ENCODE results near the gene HMGN2.
A peak's percentile ranks its signal among the peaks of the same experiment; 100 is the strongest.

The HMGN2 gene

GRCh38 chr1:26472320-26472900, at the start of gene HMGN2:
Gene HMGN2 (plus strand): TSS chr1:26472440. CDS start chr1:26472613, 173 bp downstream.
- DNase-seq (ENCODE audit: low spot score): peak; percentile 95

DNA sequence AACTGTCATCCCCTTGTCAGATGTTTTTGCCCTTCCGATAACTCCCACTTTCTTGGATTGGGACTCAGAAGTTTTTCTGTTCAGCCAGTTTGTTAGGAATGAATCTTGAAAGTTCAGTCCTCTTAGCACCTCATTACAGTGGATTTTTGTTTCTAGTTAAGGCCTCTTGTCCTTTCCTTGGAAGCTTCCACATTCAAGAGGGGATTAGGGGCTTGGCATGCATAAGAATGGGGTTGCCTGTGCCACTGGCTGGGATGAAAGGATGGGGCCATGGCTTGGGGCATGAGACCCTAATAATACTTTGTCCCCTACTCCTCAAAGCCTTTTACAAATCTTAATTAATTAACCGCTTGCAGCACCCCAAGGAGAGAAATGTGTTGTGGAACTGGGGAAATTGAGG, 42.5 kb upstream of the HMGN2 start:
- no peak for DNase-seq (ENCODE audit: low spot score)

GRCh38 chr1:26431979-26432695, 40.1 kb upstream of the HMGN2 start, which contains the start of gene DHDDS:
Gene DHDDS (plus strand): TSS chr1:26432321. CDS start chr1:26432946, 625 bp downstream.
- DNase-seq (ENCODE audit: low spot score): peak; percentile 99

DNA sequence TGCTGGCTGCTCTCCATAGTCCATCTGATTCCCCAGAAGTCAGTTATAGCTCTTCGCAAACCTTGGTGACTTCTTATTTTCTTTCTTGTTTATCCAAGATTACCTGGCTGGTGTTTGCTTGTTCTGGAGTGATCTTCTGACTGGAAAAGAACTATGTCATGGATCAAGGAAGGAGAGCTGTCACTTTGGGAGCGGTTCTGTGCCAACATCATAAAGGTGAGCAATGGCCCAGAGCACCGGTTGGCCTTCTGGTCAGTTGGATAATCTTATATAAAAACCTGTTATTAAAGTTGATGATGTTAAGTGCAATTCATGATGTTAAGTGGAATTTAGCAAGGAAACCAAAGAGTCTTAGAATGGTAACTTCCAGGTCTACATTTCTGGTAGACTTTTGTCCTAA, 39.4 kb upstream of the HMGN2 start:
- DNase-seq (ENCODE audit: low spot score): no peak

DNA sequence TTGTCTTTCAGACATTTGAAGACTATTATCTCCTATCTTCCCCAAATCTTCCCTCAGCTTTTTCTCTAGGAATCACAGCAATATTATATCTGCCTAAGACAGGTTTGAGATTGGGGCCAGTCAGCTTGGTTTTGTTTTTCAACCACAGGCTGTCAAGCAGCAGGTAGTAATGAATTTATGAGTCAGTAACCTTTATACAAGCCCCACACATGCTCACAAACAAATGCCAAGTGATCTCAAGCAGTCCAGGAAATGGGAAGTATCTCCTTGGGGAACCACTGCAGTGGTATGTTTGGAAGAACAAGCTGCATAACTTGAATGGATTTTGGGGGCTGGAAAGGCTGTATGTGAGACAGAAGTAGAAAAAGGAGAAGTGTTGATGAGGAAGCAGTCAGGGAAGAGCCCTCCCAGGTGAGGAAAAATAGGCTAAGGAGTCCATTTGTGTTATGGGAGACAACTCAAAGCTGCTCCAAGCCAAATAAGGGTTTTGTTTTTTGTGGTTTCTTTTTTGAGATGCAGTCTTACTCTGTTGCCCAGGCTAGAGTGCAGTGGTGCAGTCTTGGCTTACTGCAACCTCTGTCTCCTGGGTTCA, 38.0 kb upstream of the HMGN2 start:
- no peak for DNase-seq (ENCODE audit: low spot score)

GRCh38 chr1:26438041-26438440, 34.2 kb upstream of the HMGN2 start:
- DNase-seq (ENCODE audit: low spot score): no peak

GRCh38 chr1:26440259-26440658, 32.0 kb upstream of the HMGN2 start:
- DNase-seq (ENCODE audit: low spot score): no peak

DNA sequence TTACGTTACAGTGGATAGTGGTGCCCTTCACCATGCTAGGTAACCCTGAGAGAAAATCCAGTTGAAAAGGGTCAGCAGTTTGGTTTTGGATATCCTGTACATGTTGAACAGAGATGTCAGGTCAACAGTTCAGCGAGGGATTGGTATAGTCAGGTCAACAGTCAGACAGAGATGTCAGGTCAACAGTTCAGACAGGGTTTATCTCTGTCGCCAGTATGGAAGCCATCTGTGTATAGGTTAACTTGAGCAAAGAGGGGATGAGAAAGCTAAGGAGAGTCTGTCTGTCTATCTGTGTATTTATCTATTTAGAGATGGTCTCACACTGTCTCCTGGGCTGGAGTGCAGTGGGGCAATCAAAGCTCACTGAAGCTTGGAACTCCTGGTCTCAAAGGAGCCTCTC, 22.4 kb upstream of the HMGN2 start:
- DNase-seq (ENCODE audit: low spot score): no peak

DNA sequence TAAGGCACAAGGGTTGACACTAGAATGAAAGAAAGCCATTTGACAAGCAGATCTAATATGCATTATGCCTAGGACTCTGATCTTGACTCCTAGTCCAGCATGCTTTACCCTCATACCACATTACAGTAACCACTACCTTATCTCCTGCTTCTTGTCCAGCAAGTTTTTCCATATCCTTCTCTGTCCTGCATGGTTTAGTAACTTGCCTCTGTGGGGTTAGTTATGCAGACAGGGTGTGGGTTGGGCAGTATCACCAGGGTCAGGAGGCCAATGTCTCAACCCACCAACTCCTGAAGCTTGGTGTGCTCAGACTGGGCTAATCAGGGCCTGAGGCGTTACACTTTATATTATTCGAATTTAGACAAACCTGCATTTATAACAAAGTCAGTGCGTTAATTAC, 21.3 kb upstream of the HMGN2 start:
- no peak for DNase-seq (ENCODE audit: low spot score)

GRCh38 chr1:26452459-26453183, 19.6 kb upstream of the HMGN2 start:
- no peak for DNase-seq (ENCODE audit: low spot score)

GRCh38 chr1:26459148-26459547, 13.1 kb upstream of the HMGN2 start:
- DNase-seq (ENCODE audit: low spot score): no peak

GRCh38 chr1:26459573-26460031, 12.6 kb upstream of the HMGN2 start:
- DNase-seq (ENCODE audit: low spot score): no peak

DNA sequence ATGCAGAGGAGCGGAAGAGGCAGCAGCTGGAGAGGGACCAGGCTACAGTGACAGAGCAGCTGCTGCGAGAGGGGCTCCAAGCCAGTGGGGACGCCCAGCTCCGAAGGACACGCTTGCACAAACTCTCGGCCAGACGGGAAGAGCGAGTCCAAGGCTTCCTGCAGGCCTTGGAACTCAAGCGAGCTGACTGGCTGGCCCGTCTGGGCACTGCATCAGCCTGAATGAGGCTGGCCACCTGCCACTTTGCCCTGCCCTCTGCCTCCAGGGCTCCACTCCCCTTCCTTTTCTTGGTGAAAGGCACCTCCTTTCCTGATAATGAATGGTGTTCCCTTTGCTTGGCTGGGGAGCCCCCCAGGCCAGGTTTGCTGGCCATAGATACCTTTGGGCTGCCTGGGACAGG, 3.3 kb upstream of the HMGN2 start:
- DNase-seq (ENCODE audit: low spot score): no peak

- no peak for DNase-seq (ENCODE audit: low spot score)
These were observed 2.7 kb upstream of the HMGN2 start for GRCh38 chr1:26469558-26469957.

- no peak for DNase-seq (ENCODE audit: low spot score)
These were observed 1.3 kb upstream of the HMGN2 start for GRCh38 chr1:26470878-26471497.

GRCh38 chr1:26471498-26472319, 531 bp upstream of the HMGN2 start:
- DNase-seq (ENCODE audit: low spot score): no peak

DNA sequence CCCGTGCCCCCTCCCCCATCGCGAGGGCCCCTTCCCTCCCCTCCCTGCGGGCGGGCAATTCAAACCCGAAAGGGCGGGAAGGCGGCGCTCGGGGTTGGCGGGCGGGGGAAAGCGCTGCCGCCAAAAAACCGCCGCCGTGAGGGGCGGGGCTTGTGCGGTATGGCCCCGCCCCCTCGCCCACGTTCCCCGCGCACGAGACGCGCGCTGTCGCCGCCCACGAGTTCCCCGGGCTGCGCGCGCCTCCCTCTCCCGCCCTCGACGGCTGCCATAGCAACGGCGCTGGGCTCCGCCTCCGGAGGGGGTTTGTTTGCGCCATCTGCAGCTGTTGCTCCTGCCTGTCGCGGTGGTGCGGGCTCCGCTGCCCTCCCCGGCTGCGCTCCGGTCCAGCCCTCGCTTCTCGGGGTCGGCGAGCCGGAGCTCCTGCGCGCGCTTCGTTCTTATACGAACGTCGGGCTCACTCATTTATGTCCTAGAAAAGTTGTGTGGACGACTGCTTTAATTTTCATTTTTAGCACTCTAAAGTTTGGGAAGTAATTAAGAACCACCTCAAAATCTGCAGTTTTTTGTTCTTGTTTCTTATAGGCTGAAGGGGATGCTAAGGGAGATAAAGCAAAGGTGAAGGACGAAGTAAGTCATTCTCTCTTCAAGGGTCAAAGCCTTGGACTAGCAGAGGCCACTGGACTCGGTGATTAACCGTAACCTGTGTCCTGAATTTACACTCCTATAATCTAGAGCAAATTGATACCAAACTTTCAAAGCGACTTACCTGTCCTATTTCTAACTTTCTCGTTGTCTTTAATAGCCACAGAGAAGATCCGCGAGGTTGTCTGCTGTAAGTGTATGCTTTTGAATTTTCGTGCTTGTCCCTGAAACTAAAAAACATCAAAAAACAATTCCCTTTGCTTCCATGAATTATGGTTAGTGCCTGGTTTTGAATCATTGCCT, 933 bp downstream of the HMGN2 start:
- DNase-seq (ENCODE audit: low spot score): peak; percentile 96

DNA sequence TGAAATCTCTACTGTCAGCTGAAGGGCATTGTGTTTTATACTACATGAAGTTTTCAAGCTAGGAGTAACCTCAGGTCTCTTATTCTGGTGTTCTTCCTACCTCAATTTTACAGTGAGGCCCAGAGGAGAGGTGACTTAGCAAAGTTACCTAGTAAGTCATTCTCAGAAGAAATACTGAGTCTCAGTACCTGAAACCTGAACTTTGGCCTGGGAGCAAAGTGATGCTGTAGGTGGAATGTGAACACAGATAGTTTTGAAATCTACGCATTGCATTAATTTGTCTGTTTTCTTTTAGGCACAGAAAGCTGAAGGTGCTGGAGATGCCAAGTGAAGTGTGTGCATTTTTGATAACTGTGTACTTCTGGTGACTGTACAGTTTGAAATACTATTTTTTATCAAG, 2.6 kb downstream of the HMGN2 start:
- no peak for DNase-seq (ENCODE audit: low spot score)

- no peak for DNase-seq (ENCODE audit: low spot score)
These were observed 3.7 kb downstream of the HMGN2 start for GRCh38 chr1:26475989-26476388.

- DNase-seq (ENCODE audit: low spot score): no peak
These were observed 4.7 kb downstream of the HMGN2 start for GRCh38 chr1:26476958-26477357.

Data from putamen (tissue), 1 donor.